GM13977 (cell line): Measurements from ENCODE around the gene DUSP3.

ENCODE experiments used
- DNase-seq: peaks from one replicate; pipeline ENCODE4 v3.0.0; 2012; ENCODE audit warnings: low spot score
- CTCF ChIP-seq: IDR thresholded peaks from 2 replicates; pipeline ENCODE4 v1.5.1; 2012; ENCODE audit warnings: mild to moderate bottlenecking, control low read depth; ENCODE audit not compliant: insufficient read depth; ENCODE audit errors: extremely low read depth, missing control alignments
- in situ Hi-C: fragments of 300-500 bp; cut with MboI; formaldehyde crosslinking; loops from one replicate; pipeline ENCODE4 v1.12.0; 2022; ENCODE audit warnings: low sequenced_read_pairs, low pct_unique_long_range_greater_than_20kb, mixed read lengths, inconsistent platforms; ENCODE audit not compliant: unreplicated experiment

The DUSP3 gene

DNA sequence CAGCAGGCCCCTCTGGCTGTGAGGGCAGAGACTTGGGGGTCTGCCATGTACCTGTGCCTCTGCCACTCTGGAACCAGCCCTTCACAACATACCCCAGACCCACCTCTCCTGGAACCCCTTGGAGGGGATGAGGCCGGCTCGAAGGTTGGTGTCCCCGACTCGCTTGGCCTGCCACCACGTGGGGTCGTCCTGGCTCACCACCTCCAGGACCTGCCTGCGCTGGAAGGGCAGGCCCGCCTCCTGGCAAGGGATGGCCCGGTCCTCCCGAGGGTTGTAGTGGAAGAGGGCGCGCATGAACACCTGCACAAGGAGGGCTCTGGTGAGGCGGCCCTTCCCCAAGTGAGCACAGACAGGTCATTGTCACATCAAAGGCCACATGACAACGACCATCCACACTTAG lies 42.0 kb upstream of the DUSP3 start:
- no peak for DNase-seq
- TF ChIP-seq CTCF = no peak
- in situ Hi-C loops = no loop called here

- in situ Hi-C loops = no loop called here
- DNase-seq = no peak
- no peak for TF ChIP-seq CTCF
Observed at GRCh38 chr17:43818966-43819365, 40.2 kb upstream of the DUSP3 start.

DNA sequence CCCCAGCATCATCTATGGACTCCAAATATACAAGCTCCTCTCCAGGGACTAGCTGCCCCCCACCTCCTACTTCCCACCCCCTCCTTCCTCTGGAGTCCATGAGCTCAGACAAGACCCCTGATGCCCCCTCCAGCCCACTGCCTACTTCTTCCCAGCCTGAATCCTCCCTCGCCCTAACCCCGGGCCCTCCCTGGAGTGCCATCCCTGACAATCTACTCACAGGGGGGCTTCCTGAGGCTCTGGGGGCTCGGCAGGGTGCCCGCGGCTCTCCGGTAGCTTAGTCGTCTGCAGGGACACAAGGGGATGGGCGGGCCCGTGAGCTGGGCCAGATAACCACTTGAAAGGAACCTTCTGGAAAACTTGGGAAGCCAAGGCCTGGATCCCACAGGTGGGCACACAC lies 39.0 kb upstream of the DUSP3 start:
- no peak for TF ChIP-seq CTCF
- no peak for DNase-seq
- in situ Hi-C loops = no loop called here

GRCh38 chr17:43816336-43817320 lies 37.9 kb upstream of the DUSP3 start:
- no peak for DNase-seq
- no peak for TF ChIP-seq CTCF
- in situ Hi-C loops = no loop called here

DNA sequence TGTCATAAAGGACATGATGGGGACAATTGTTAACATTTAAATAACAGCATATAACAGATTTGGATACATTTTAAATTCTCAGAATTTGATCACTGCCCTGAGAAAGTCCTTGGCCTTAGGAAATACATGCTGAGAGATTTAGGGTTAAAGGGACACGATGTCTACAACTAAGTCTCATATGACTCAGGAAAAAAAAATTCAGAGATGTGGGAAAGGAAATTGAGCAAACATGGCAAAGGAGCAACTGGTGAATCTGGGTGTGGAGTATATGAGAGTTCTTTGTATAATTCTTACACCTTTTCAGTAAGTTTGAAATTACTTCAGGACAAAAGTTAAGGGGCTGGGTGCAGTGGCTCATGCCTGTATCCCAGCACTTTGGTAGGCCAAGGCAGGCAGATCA lies 35.9 kb upstream of the DUSP3 start:
- TF ChIP-seq CTCF = no peak
- in situ Hi-C loops = no loop called here
- DNase-seq = no peak

DNA sequence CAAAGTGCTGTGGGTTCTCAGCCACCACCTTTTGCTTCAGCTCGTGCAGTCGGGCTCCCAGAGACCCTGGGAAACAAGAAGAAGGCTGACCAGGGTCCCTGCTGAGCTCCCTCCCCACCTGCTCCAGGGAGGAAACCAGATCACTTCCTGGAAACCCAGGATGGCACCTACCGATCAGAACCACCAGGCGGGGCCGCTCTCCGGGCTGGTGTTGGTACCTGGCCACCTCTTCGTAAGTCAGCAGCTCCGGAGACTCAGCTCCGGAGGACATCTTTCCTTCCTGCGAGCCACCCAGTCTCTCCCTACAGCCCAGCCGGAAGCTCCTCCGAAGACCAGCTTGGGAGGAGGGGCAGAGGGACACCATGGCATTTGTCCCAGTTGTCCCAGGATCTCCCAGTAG lies 35.2 kb upstream of the DUSP3 start:
- DNase-seq = no peak
- in situ Hi-C loops = no loop called here

More for the DNA sequence above, 35.2 kb upstream of the DUSP3 start:
- no peak for TF ChIP-seq CTCF
